Fibroblast of villous mesenchyme (primary cell): ENCODE data around the gene S100A9. TPM values are rescaled to one million over a fixed set of nuclear protein-coding genes. Genes with fewer than 3 reads are reported as not detected.

ENCODE experiments used
- DNase-seq: peaks from one replicate; pipeline ENCODE4 v3.0.0-alpha.2; 2010; ENCODE audit warnings: low read depth
- H3K4me3 ChIP-seq: 2 replicates; pipeline ENCODE4 v1.5.1; 2011; ENCODE audit warnings: low read depth, mild to moderate bottlenecking, low read length
- CTCF ChIP-seq: IDR thresholded peaks from 2 replicates; pipeline ENCODE4 v1.5.1; 2012; ENCODE audit warnings: low read depth, mild to moderate bottlenecking, low read length; ENCODE audit not compliant: insufficient read depth
- total RNA-seq: library from RNA; depleted of rRNA; stranded (reverse); fragments of >200 nt; gene quantifications from 2 replicates; pipeline ENCODE4 v1.2.3, GENCODE V29; 2012

Gene S100A9
- total RNA-seq, 1 donor, result not detected

GRCh38 chr1:153352523-153352922 lies 5.1 kb upstream of the S100A9 start:
- peak; percentile 62 for DNase-seq
- peak; percentile 93 for TF ChIP-seq CTCF
- no peak overlapping the region for H3K4me3 ChIP-seq

DNA sequence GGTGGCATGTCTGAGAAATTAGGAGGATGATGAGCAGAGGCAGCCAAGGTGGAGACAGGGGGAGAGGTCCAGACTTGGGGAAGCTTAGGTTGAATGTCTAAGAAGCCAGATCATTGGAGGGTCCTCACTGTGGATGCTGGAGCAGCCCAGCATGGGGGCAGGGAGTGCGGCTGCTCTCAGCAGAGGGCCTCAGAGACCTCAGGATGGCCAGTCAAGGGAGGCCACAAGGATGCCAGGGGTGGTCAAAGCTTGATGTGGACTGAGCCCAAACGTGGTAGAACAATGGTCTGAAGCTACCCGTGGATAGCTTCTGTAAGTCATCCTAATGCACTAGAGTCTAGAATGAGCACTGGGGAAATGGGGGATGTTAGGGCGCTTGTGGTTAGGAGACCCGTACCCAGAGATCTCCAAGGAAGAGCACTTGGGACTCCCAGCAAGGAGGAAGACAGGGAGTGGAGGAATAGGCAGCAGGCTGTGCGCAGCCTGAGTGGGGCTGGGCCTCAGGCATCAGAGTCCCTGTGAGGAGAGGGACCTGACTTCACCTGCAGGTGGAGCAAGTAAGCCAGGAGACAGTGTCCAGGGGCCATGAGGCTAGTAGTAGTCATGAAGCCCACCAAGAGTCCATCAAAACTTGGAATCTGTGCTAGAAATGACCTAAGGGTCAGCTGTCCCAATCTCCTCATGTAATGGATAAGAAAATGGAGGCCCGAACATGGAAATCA lies 4.3 kb upstream of the S100A9 start:
- TF ChIP-seq CTCF, result peak; percentile 28
- no peak overlapping the region for H3K4me3 ChIP-seq
- DNase-seq, result no peak

GRCh38 chr1:153354515-153355193 lies 3.0 kb upstream of the S100A9 start:
- no peak overlapping the region for H3K4me3 ChIP-seq
- DNase-seq, result no peak
- TF ChIP-seq CTCF, result no peak

- no peak overlapping the region for H3K4me3 ChIP-seq
- TF ChIP-seq CTCF, result peak; percentile 59
- DNase-seq, result peak; percentile 52
Observed at GRCh38 chr1:153355445-153356071, 2.1 kb upstream of the S100A9 start.

DNA sequence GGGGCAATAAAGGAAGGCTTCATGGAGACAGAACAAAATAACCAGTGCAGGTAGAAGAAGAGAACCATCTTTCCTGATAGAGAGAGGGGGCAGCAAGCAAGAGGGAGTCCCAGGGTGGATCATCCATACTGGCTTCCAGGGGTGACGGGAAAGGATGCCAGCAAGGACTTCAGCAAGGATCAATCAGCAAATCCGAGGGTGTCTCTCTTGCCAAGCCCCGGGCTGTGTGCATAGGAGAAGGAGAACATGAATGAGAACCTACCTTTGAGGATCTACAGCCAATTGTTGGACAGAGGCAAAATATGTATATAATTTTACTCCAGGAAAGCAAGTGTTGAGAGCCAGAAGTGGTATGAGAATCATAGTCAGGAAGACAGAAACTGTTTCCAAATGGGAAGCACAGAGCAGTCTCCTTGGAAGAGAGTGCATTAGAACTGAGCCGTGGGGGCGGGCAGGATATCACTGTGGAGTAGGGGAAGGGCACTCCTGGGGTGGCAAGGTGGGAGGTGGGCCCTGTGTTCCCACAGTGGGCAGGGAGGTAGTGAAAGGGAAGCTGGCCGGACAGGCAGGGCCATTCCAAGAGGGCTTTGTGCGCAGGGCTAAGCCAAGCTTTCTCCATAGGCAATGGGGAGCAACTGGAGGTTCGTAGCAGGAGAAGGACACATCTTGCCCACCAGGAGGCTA lies 1.1 kb upstream of the S100A9 start:
- DNase-seq, result no peak
- TF ChIP-seq CTCF, result no peak
- H3K4me3 ChIP-seq, result no peak overlapping the region

GRCh38 chr1:153357076-153357852 lies 390 bp upstream of the S100A9 start:
- no peak overlapping the region for H3K4me3 ChIP-seq
- no peak for DNase-seq
- TF ChIP-seq CTCF, result no peak
